ENCODE measurements around the gene CCDC34.

Gene CCDC34, protein sequence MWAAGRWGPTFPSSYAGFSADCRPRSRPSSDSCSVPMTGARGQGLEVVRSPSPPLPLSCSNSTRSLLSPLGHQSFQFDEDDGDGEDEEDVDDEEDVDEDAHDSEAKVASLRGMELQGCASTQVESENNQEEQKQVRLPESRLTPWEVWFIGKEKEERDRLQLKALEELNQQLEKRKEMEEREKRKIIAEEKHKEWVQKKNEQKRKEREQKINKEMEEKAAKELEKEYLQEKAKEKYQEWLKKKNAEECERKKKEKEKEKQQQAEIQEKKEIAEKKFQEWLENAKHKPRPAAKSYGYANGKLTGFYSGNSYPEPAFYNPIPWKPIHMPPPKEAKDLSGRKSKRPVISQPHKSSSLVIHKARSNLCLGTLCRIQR

DNA sequence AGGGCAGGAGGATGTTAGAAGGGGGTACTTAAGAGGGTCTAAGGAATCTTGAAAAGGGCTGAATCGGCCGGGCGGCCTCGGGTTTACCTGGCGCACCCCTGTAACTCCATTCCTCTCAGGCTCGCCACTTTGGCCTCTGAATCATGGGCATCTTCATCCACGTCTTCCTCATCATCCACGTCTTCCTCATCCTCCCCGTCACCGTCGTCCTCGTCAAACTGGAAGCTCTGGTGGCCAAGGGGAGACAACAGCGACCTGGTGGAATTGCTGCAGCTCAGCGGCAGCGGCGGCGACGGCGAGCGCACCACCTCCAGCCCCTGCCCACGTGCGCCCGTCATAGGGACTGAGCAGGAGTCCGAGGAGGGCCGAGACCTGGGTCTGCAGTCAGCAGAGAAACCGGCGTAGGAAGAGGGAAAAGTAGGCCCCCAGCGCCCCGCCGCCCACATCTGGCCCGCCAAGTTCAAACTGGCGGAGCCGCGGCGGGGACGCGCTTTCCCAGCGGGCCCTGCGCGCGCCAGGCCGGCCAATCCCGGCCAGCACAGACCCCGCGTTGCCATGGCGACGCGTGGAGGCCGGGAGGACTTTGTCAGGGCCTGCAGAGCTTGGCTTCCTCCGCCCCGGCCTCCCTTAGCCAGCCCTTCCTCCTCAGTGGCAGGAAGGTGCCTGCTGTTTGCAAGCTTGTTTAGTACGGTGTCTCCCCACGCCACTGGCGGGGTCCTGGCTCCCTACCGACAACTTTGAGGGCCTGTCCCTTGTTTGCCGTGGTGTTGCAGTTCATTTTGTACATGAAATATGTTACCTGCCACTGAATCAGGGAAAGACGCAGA, at the start of gene CCDC34:
TSS of gene CCDC34 (minus strand) at position 467 of the 827 bp plus-strand sequence. CDS start at position 446, 21 bp downstream.
- peak; percentile 93 for DNase-seq

DNA sequence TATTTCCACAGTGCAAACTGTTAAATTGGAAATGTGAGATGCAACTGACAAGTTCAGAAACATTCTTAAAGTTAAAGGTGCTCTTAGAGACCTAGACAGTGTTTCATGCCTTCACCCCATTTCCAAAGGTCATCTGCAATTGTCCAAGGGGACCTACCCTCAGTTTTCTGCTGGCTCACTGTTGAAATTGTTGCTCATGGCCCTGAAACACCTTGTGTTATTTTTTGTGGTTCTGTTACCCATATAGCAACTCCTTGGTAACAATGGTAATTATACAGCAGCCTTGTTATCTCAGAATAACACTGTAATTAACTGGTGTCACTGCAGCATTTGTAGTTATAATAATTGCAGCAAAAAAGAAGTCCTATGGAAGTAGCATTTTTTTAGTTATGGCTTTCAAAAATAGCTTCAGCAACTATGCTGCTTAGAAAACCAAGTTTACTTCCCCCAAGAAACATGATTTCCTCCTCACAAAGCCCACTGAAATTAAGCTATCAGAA, 49.2 kb upstream of the CCDC34 start:
- DNase-seq, result no peak

DNA sequence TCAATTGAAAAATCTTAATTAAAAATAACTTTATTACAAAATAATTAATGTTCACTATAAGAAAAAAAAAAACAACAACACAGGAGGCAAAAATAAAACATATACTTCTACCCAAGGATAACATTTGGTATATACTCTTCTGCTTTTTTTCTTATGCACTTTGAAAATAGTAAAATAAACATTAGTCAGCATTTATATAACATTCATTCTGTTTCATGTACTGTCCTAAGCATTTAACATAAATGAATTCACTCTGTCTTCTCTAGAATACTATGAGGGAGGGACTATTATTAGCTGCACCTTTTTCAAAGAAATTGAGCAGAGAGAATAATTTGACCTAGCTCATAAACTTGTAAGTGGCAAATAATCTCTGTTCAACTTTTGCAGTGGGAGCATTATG, 48.3 kb upstream of the CCDC34 start:
- DNase-seq, result no peak

DNA sequence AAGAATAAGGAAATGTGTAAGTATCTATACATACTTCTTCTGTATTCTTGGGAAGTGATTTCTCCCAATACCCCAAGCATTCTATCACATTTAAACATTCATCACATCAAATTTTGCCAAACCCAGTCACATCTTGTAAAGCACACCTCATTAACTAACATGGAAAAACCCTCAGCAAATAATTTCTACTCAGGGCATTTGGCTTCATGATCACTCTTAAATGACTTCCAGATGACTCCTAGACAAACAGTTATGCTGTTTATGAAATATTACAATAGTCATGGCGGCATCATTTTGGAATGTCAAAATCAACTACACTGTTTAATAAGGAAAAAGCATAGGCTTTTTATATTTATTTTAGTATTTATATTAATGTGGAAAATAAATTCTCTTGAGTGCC, 47.3 kb upstream of the CCDC34 start:
- DNase-seq, result no peak

DNA sequence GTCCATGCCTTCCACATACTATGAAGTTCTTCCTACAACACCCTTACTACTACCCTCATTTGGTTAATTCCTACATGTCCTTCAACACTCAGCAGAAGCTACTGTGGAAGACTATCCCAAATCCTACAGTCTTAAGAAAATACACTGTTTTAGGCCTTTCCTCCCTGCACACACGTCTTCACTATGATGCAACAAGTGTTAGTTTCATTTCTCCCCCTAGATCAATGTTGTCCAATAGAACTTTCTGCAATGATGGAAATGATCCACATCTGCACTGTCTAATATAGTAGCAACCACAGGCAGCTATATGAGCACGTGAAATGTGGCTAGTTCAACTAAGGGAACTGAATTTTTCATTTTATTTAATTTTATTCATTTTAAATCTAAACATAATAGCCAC, 46.7 kb upstream of the CCDC34 start:
- DNase-seq, result no peak

DNA sequence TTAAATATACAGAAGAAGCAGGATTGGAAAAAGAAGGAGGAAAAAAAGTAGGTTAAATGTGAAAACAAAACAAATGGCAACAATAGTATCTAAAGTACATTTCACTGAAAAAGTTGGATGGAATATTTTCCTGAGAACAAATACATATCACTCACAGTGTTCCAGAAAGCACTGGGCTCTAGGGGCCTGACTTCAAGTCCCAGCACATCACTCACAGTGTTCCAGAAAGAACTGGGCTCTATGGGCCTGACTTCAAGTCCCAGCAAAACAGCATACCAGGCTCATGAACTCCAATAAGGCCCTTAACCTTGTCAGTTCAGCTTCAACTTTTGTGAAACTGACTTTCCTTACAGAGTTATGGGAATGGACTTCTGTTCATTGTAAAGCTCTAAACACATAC, 46.0 kb upstream of the CCDC34 start:
- DNase-seq, result no peak

DNA sequence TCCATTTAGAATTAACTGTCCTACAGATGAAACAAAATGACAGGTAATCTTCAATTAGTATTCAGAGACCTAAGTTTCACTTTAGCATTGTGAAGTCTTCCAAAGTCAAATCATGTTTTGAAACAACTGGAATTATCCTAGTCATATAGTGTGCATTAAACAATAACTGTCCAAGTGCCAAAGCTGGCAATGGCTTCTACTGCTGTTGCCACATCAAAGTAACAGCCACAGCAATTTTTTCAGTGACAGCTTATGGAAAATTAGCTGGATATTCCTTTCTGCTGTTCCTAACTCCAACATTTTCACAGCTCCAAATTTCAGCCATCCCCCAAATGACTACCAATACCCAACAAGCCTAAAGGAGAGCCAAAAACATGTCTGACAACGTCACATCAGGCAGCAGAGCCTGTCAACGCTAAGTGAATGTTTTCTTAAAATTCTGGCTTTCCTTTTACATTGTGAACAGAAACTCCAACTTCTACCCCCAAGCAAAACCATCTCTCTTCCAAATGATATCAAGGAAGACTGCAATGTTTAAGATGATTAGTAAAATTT, 45.3 kb upstream of the CCDC34 start:
- no peak for DNase-seq

DNA sequence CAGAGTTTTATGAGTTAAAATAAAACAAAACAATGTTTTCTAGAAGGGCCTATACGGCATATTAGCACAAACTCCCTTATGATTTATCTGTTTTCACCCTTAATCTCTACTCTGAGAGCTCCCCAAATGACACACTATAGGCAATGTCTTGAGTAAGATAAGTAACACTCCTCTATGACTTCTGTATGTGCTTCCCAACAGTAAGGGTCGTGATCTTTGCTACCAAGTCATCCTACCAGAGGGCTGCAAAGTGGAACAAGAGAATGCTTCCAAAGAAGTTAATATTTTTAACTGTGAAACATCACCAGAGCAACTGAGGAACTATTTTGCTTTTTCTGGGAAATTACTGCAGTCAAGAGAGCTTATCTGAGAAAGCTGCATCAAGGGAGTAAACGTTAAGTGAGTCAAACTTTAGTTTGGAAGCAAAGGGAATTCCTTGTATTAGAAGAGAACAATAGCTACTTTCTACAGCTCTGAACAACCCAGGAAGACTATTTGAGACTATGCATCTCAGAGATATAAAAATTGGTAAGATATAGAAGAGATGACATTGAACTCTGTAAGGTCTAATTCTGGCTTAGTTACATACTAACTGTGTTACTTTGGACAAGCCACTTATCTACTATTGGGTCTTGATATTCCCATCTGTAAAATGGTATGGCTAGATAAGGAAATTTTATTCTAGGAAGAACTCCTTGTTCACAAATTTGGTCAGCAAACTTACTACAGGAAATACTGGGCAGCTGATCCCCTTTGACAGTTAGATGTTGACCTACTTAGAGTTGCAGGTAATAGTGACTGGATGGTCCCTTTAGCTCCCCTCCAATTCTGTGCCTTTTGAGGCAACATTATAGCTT, 43.7 kb upstream of the CCDC34 start:
- DNase-seq, result no peak

DNA sequence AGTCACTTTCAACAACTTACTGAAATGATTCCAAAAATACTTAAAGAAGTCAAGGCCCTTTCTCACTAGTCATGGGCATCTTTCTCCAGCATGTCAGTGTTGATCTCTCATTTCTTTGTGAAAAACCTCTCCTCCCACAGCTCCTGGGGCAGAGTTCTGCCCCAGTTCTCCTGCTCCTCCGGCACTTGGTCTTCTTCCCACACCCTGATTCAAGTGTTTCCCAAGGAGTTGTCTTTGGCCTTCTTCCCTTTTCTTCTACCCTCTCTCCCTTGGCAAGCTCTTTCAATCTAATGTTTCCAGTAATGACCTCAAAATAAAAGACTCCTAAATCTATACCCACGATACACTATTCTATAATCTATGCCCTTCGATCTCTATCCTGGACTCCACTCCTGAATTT, 42.1 kb upstream of the CCDC34 start:
- no peak for DNase-seq

DNA sequence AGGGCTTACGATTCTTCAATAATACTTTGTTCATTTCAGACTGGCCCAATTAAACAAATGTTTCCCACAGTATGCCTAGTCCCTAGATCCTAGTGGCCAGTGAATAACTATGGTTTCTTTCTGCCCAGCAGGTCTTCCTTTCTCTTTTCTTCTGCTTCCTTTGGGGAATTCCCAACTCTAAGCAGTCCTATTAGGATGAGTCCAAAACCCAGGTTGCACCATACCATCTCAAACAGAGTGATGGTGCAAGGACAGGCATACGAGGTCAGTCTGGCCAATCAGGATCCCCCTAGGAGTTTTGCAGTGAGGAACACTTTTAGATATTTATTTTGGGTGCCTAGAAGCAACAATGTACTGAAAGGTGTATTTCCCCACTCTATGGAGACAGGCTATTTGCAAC, 41.4 kb upstream of the CCDC34 start:
- no peak for DNase-seq

DNA sequence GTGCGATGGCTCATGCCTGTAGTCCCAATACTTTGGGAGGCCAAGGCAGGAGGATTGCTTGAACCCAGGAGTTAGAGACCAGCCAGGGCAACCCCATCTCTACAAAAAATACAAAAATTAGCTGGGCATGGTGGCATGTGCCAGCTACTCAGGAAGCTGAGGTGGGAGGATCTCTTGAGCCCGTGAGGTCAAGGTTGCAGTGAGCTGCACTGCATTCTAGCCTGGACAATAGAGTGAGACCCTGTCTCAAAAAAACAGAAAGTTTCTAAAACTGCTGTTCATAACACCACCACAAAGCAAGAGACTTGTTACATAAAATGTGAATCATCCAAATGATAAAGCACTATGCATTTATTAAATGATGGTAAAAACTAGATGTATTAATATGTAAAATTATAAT, 40.2 kb upstream of the CCDC34 start:
- DNase-seq, result no peak

DNA sequence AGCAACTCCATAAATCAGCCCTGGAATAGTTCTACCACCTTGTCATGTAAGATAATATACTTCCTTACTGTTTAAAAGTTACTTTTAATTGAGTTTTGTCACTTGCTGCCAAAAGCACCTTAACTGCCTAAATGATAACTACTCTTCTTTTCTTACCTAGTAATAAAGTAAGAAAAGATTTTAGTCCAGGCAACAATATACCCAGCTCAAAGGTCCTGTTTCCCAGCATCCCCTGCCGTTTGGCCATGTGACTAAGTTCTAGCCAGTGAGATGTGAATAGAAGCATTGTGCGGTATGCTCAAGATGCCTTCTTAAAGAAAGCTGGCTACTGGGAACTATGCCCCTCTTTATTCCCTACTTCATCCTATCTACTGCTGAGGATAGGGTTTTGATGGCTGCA, 39.4 kb upstream of the CCDC34 start:
- DNase-seq, result no peak

DNA sequence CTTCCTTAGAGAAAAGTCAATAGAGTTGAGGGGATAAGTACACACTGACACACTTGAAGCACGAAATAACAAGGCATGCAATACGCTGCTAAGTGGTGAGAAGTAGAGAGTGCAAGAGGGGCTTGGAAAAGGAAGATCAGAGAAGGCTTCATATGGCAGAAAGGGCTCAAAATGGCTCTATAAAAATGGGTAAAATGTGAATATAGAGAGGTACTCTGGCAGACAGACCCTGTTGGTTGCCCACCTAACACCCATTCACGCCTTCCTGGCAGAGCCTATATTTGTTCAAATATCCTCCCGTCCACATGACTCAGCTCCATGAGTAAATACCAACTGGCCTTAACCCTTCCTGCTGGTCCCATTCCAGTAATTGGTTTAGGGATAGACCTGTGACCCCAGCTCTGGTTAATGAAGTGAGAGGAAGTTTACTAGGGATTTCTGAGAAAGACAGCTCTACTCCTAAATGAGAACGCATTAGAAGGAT, 38.9 kb upstream of the CCDC34 start:
- no peak for DNase-seq

DNA sequence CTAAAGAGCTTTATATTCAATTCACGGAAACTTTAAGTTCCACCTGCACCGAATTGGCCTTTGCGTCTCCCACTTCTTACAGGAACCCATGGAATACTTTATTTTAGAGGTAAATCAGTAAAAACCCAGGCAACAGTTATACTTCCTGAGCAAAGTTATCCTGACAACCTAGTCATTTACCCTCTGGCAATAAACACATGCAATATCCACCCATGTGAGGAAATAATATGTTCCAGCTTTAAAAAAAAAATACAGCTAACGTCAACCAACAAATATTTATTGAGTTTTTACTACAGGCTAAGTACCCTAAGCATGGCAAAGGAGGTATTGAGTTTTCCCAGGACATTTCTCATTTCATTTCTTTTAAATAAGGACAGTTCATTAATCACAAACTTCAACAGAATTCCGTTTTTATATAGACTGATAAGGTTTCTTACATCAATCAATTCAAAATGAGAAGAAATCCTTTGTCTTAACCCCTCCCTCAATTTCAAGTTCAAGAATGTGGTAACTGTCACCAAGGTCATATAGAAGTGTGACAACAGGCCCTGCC, 38.3 kb upstream of the CCDC34 start:
- no peak for DNase-seq

DNA sequence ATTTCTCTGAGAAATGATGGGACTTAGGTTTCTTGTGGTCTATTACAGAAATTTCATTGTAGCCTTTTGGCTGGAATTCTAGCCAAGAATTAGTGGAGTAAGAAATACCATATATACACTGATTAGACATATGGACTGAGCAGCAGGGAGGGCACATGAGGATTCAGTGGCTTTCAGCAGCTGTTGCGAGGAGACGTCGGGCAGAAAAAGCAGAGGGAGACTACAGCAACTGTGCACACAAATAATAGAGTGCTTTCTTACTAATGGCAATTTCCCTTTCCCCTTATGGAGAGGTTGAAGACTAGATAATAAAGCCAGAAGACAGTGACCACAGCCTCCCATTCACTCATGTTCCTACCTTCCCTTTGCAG, 35.4 kb upstream of the CCDC34 start:
- DNase-seq, result no peak

DNA sequence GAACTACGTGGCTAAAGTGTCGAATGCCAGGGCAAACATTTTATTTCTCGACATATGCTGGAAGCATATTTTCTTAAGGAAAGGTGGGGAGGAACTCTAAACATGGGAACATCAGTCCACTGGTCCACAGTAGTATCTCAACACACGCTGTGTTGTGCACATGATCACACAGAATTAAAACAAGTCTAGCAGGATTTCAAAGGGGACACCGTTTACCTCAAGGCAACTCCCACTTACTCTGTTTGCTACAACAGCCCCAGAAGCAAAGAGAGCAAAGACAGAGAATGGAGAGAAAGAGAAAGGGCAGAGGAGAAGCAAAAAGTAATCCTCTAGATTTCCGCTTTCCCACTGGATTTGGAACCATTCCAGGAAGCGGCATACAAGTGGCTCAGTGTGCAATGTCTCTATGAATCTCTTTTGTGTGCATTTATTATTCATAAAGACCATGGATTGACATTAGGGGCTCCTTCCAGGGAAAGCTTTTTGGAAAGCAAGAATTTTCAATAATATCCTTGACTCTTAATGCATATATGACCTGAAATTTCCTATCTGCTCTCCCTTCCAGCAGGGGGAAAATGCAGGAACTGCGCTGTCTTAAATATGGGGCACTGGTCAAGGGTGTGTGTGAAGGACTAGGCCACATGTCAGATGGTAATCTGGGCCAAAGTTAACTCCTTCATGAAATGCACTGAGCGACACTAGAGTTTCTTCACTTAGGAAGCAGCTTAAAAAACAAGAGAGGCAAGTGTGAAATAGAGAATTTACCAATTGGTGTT, 34.8 kb upstream of the CCDC34 start:
- no peak for DNase-seq

DNA sequence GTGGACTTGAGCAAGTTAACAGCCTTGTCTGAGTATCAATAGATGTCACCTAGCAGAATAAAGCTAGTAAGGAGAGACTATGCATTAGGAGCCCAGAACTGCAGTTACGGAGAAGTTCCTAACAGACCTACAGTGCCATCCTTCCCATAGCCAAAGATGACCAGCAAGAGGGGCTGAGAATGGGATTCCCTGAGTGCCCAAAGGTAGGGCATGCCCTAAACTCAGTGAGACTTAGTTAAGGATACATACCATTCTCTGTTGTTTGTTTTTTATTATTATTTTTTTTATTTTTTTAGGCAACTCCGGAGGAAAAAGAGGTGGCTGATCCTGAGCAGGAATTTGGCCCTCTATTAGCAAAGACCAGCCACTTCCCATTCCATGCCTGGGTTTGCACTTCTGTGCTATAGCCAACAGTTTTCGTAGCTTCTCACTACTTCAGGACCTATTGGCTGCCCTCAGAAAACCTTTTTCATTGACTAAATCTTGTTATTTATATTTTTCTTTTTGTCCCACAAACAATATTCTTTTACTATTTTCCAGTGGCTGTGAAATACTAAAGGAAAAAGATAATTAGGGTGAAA, 33.3 kb upstream of the CCDC34 start:
- no peak for DNase-seq

DNA sequence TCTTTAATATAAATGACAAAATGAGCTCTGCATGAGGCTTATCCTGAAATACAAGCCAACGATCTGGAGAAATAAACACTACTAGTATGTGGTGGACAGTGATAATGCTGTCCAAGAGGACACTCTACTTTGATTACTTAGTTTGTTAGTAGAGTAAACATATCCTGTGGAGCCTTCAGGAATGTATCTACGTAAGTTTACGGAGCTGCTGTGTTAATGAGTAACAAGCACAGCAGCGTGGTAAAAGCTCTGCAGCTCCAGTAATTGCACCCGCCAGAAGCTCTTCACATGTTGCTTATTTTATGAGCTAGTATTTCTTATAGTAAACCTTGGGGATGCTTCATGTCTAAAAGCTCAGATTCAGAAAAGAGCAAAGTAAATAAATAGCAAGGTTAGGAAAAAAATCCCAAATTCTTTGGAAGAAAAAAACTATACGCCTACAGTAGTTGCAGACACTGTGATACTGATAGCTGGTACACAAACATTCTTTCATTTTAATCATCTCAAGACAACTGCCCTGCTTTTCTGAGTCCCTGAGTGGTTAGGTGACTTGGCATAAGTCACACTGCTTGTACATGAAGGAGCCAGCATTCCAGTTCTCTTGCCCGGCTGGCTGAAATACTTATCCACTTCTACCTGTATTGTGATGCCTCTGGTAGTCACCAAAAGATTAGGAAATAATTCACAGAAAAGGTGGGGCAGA, 32.7 kb upstream of the CCDC34 start:
- DNase-seq, result no peak

DNA sequence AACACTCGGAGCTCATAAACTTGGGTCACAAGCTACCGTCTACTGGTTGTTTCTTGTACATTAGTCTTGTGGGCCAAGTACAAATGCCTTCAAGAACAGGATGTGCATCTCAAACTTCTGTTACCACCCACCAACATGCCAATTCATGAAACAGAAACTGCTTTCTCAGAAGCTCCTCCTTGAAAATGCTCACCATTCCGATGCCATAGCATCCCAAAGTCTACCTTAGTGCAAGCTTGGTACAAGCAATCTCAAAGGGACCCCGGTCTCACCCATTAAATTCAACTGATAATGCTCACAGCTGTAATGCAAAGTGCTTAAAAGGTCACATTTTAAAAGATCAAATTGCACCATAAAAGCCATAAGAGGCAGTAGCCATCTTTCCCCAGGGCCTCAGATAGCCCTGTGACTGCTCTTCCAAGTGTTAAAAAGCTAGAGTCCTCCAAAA, 31.8 kb upstream of the CCDC34 start:
- DNase-seq, result no peak
